Heart right ventricle (tissue), 16 donors: ENCODE data around the gene MYL10. TPM values are rescaled to one million over a fixed set of nuclear protein-coding genes. Genes with fewer than 3 reads are reported as not detected.
A peak's percentile ranks its signal among the peaks of the same experiment; 100 is the strongest.

Experiments
- ATAC-seq, 8 donors: fragments of 200-7000 bp; cut with Tn5 transposase; one replicate each; pipeline ENCODE4 v1.9.1; 2020; ENCODE audit warnings: mild to moderate bottlenecking in 8 of 8, moderate library complexity in 8 of 8, moderate number of reproducible peaks in 1 of 8
- DNase-seq, 2 donors: peaks; one replicate each; pipeline ENCODE4 v3.0.0-alpha.2; 2020
- H3K27ac ChIP-seq, 10 donors: fragments of 200-600 bp; sonication (generic) in 2 of 10; one replicate each; pipeline versions ENCODE4 v1.5.0 to v1.8.0; 2020 to 2022; ENCODE audit warnings: mild to moderate bottlenecking in 3 of 10
- H3K27me3 ChIP-seq, 7 donors: fragments of 200-600 bp; one replicate each; pipeline ENCODE4 v1.8.0; 2021 to 2022; ENCODE audit warnings: mild to moderate bottlenecking in 2 of 7
- H3K36me3 ChIP-seq, 9 donors: fragments of 200-600 bp; sonication (generic) in 1 of 9; one replicate each; pipeline versions ENCODE4 v1.5.0 to v1.8.0; 2020 to 2022; ENCODE audit warnings: mild to moderate bottlenecking in 2 of 9
- H3K4me1 ChIP-seq, 9 donors: fragments of 200-600 bp; sonication (generic) in 1 of 9; one replicate each; pipeline versions ENCODE4 v1.5.0 to v1.8.0; 2020 to 2022; ENCODE audit warnings: mild to moderate bottlenecking in 4 of 9
- H3K4me3 ChIP-seq, 10 donors: fragments of 200-600 bp; sonication (generic) in 2 of 10; one replicate each; pipeline versions ENCODE4 v1.5.0 to v1.8.0; 2020 to 2022; ENCODE audit warnings: mild to moderate bottlenecking in 7 of 10, moderate library complexity in 2 of 10
- H3K9me3 ChIP-seq, 11 donors: fragments of 200-600 bp in 10 of 11; sonication (generic) in 2 of 11; one replicate each; pipeline versions ENCODE4 v1.5.0 to v1.8.0; 2013 to 2022; ENCODE audit warnings: mild to moderate bottlenecking in 2 of 11, control low read depth in 1 of 11, moderate library complexity in 1 of 11
- WGBS, 2 donors: extraction: QIAGEN DNeasy Blood & Tissue Kit; methylation state at CpG; one replicate each; pipeline ENCODE4 v1.1.7; 2013; ENCODE audit warnings: inconsistent platforms in 1 of 2; 5-methylcytosine and 5-hydroxymethylcytosine counted together
- intact Hi-C, 10 donors: fragments of 100-400 bp; cut with DNase I; formaldehyde crosslinking; loops; one replicate each; pipeline versions ENCODE4 v1.11.1 to v1.14.2; 2022
- polyA plus RNA-seq, 2 donors: library from polyadenylated mRNA; stranded (reverse); fragments of 200-250 nt; gene quantifications; one replicate each; pipeline ENCODE4 v1.2.3, GENCODE V29; 2013
- total RNA-seq, 10 donors: library from RNA; stranded (reverse); fragmentation: NEBNext Ultra II Directional in 3 of 10; extraction: Animal tissue kit (Norgen Biotek cat#: 25700) in 3 of 10; gene quantifications; one replicate each; pipeline versions ENCODE4 v1.2.1 to v1.2.4, GENCODE V29; 2021 to 2023
- TF ChIP-seq, protein P1 (sequence below), 9 donors: fragments of 200-600 bp; sonication (generic) in 2 of 9; IDR thresholded peaks; one replicate each; pipeline versions ENCODE4 v1.5.0 to v1.8.0; 2021 to 2022; ENCODE audit warnings: antibody characterized with exemption in 9 of 9, mild to moderate bottlenecking in 5 of 9, moderate library complexity in 1 of 9
- donor health status: Arrhythmogenic right ventricular cardiomyopathy.
- donor health status: ischemic (EF 13 %, LVEDD 7.1; RV severe dilation, severe dysfunction).
- donor health status: healthy with polysubstance abuse.
- donor health status: DM: no; HTN: yes; CAD: no.
- donor health status: DM: no; HTN: no; CAD: no.
- donor health status: ischemic (EF 25% LVEDD 6.9; RV normal size, moderate dysfunction).
- donor health status: ischemic (EF 25% LVEDD 5.7; RV mildly dilated, moderate dysfunction).
- donor health status: healthy.
- donor health status: DM: yes; HTN: yes; CAD: no.
- donor health status: Ischemic cardiomyopathy.
- donor health status: ischemic (EF 35%, LVEDD 5.7; RV mildly dilated, moderate dysfunction).
- donor health status: nonischemic (EF 11% LVEDD 7.7; RV severe dilation, severe dysfunction).
- donor health status: DM: yes; HTN: yes; CAD: no.
- donor health status: PGD.
- donor health status: ischemic (EF 29% LVEDD 5.4; RV normal size, mild dysfunction).
- donor health status: nonischemic (EF 23%, LVEDD 6.1; RV moderate dilation, normal function).

MYL10 gene
- total and polyA plus RNA-seq, 12 donors: not detected

DNA sequence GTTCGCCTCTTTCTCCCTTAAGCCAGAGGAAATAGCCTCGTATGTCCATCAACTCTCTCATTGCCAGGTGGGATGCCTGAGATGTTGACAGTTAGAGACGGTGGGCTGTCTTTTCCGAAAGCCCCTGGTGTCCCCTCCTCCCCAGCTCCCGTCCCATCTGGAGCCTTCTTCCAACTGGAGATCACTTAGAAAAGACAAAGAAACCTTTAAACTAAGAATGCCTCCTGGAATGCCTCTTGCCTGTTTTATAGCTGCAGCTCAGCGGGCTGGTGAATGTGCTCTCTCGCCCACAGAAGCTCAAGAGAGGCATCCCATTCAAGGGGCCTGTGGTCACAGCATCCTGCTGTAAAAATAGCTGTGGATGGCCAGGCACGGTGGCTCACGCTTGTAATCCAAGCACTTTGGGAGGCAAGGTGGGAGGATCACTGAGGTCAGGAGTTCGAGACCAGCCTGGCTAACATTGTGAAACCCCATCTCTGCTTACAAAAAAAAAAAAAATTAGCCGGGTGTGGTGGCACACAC, 5.2 kb upstream of the MYL10 start:
- ATAC-seq: no peak
- peaks cover 0 to 8% (median 0%) of the 10 kb centered on the region in 11 donors for H3K9me3 ChIP-seq
- no peak for DNase-seq
- intact Hi-C loops: no loop called here
- H3K36me3 ChIP-seq: no peaks in the 10 kb centered on the region
- WGBS, 2 donors: 82 to 86% methylated on average over 11 of the region's 11 CpGs
- peaks cover 0 to 9% (median 0%) of the 10 kb centered on the region in 9 donors for H3K4me1 ChIP-seq
- no peaks in the 10 kb centered on the region for H3K27me3 ChIP-seq
- peak overlapping the region in 1 of 10 donors; percentile 24 for H3K27ac ChIP-seq
- TF ChIP-seq, protein P1, sequence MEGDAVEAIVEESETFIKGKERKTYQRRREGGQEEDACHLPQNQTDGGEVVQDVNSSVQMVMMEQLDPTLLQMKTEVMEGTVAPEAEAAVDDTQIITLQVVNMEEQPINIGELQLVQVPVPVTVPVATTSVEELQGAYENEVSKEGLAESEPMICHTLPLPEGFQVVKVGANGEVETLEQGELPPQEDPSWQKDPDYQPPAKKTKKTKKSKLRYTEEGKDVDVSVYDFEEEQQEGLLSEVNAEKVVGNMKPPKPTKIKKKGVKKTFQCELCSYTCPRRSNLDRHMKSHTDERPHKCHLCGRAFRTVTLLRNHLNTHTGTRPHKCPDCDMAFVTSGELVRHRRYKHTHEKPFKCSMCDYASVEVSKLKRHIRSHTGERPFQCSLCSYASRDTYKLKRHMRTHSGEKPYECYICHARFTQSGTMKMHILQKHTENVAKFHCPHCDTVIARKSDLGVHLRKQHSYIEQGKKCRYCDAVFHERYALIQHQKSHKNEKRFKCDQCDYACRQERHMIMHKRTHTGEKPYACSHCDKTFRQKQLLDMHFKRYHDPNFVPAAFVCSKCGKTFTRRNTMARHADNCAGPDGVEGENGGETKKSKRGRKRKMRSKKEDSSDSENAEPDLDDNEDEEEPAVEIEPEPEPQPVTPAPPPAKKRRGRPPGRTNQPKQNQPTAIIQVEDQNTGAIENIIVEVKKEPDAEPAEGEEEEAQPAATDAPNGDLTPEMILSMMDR (IDR thresholded peaks at IDR 0.05): no peak
- H3K4me3 ChIP-seq: no peak overlapping the region

DNA sequence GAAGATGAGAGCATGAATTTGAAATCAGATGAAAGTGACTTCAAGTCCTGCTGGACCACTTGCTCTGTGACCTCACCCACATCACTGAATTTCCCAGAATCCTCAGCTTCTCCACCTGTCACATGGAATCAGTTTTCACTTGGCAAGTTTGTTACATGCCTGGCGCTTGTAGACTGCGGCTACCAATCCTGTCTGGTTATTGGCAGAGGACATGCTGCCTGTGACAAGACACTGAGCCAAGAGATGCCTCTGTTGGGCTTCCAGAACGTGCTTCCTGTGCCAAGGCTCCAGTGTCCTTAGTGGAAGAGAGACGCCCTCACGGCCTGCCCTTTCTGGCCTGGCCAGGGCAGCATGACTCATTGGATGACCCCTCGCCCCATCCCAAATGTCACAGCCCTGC, 4.4 kb upstream of the MYL10 start:
- DNase-seq: peak in 1 of 2 donors; percentile 33
- 79 to 83% methylated on average over 6 of the region's 6 CpGs for WGBS, 2 donors
- H3K36me3 ChIP-seq: no peaks in the 10 kb centered on the region
- H3K27ac ChIP-seq: peak overlapping the region in 1 of 10 donors; percentile 24
- peaks cover 0 to 9% (median 0%) of the 10 kb centered on the region in 9 donors for H3K4me1 ChIP-seq
- H3K4me3 ChIP-seq: no peak overlapping the region
- ATAC-seq: peak in 7 of 8 donors; percentile 15 to 86 (median 65)
- peaks cover 0 to 8% (median 0%) of the 10 kb centered on the region in 11 donors for H3K9me3 ChIP-seq
- TF ChIP-seq, protein P1 (IDR thresholded peaks at IDR 0.05): no peak
- H3K27me3 ChIP-seq: no peaks in the 10 kb centered on the region
- intact Hi-C loops: no loop called here

DNA sequence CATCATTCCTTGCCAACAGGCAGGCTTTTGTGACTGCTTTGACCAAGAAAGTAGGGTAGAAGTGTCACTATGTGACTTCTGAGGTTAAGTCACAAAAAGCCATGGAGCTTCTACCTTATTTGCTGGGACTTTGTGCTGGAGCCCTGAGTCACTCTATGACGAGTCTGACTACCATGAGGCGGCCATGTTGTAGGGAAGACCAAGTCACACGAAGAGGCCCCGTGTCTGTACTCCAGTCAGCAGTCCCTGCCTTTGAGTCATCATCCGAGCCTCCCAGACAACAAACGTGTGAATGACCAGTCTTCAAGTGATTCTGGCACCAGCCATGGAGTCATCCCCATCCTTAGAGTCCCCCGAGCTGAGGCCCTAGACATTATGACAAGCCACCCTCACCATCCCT, 3.5 kb upstream of the MYL10 start:
- no peak overlapping the region for H3K27ac ChIP-seq
- peaks cover 0 to 9% (median 0%) of the 10 kb centered on the region in 9 donors for H3K4me1 ChIP-seq
- 90 to 94% methylated on average over 7 of the region's 7 CpGs for WGBS, 2 donors

DNA sequence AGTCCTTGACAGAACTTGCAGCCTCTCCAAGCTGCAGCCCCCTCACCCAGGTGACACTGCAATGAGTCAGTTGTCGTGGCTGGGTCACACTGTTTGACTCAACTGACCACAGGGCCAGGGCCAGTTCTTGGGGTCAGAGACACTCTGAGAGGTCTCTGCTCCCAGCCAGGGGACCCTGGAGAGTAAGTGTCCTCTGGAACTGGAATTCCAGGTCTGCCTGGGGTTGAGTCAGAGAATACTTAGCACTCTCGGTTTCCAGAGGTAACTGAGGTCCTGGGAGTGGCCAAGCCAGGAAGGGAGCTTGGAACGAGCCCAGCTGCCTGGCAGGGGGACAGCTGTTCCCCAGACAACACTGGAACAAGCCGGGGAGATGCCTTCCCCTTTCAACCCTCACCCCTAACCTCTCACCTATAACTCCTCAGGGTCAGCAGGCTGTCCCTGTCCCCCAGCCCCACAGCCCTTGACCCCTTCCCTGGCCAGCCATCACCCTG, 2.2 kb upstream of the MYL10 start:
- Histone ChIP-seq H3K9me3 (peaks cover 0 to 8% (median 0%) of the 10 kb centered on the region in 11 donors), H3K27me3 (peaks cover 0 to 10% (median 3%) of the 10 kb centered on the region in 7 donors), H3K36me3 (no peaks in the 10 kb centered on the region), H3K4me3 (no peak overlapping the region), H3K27ac (no peak overlapping the region), H3K4me1 (peaks cover 0 to 9% (median 0%) of the 10 kb centered on the region in 9 donors)
- TF ChIP-seq, protein P1 (IDR thresholded peaks at IDR 0.05): no peak
- intact Hi-C loops: no loop called here
- no peak for DNase-seq
- ATAC-seq: no peak
- WGBS, 2 donors: 30 to 47% methylated on average over 4 of the region's 4 CpGs

More for the DNA sequence above, 3.5 kb upstream of the MYL10 start:
- DNase-seq: no peak
- no peak for ATAC-seq
- Histone ChIP-seq H3K27me3 (peaks cover 0 to 3% (median 0%) of the 10 kb centered on the region in 7 donors), H3K9me3 (peaks cover 0 to 8% (median 0%) of the 10 kb centered on the region in 11 donors), H3K4me3 (no peak overlapping the region), H3K36me3 (no peaks in the 10 kb centered on the region)
- intact Hi-C loops: no loop called here
- TF ChIP-seq, protein P1 (IDR thresholded peaks at IDR 0.05): no peak
